ENCODE measurements around the gene CAMTA1. TPM values are rescaled to one million over a fixed set of nuclear protein-coding genes. Genes with fewer than 3 reads are reported as not detected.

CAMTA1 gene
- total RNA-seq, 1 donor from 2014 or later = 268 TPM

DNA sequence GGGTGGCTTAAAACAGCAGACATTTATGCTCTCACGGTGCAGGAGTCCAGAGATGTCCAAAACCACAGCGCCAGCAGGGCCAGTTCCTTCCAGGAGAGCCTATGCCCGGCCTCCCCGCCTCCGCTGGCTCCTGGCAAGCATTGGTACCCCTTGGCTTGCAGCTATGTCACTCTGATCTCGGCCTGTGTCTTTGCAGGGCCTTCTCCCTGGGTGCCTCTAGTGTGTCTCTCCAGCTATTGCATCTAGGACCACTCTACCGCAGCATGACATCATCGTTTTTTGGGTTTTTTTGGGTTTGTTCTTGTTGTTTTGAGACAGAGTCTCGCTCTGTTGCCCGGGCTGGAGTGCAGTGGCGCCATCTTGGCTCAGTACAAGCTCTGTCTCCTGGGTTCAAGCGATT is 788.2 kb downstream of the CAMTA1 start:
- Histone ChIP-seq H3K4me1 (no peaks in the 10 kb centered on the region), H3K4me3 (no peak overlapping the region), H3K36me3 (no peaks in the 10 kb centered on the region), H2AFZ (replicated peaks) (no peak overlapping the region), H3F3A (ENCODE audit: low read depth) (no peaks in the 10 kb centered on the region), H3K27me3 (no peaks in the 10 kb centered on the region), H3K27ac (no peak overlapping the region), H3K9ac (no peak overlapping the region), H3K4me2 (no peak overlapping the region), H3K79me2 (ENCODE audit: low read depth) (no peaks in the 10 kb centered on the region), H3K9me3 (ENCODE audit: low read depth) (no peaks in the 10 kb centered on the region), H4K20me1 (ENCODE audit: low read depth) (no peaks in the 10 kb centered on the region)
- Mint-ChIP-seq H3K4me1 (peaks cover 3% of the 10 kb centered on the region), H3K9me3 (no peaks in the 10 kb centered on the region), H3K36me3 (no peaks in the 10 kb centered on the region), H3K4me3 (no peak overlapping the region), H3K27me3 (ENCODE audit: insufficient read depth, low read depth) (no peaks in the 10 kb centered on the region), H3K27ac (no peak overlapping the region)
- TF ChIP-seq EZH2phosphoT487 (IDR thresholded peaks at IDR 0.05) (no peak), EZH2 (IDR thresholded peaks at IDR 0.05) (no peak)
- TF ChIP-seq, protein P1, sequence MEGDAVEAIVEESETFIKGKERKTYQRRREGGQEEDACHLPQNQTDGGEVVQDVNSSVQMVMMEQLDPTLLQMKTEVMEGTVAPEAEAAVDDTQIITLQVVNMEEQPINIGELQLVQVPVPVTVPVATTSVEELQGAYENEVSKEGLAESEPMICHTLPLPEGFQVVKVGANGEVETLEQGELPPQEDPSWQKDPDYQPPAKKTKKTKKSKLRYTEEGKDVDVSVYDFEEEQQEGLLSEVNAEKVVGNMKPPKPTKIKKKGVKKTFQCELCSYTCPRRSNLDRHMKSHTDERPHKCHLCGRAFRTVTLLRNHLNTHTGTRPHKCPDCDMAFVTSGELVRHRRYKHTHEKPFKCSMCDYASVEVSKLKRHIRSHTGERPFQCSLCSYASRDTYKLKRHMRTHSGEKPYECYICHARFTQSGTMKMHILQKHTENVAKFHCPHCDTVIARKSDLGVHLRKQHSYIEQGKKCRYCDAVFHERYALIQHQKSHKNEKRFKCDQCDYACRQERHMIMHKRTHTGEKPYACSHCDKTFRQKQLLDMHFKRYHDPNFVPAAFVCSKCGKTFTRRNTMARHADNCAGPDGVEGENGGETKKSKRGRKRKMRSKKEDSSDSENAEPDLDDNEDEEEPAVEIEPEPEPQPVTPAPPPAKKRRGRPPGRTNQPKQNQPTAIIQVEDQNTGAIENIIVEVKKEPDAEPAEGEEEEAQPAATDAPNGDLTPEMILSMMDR (IDR thresholded peaks at IDR 0.05) = no peak
- DNase-seq (ENCODE audit: low spot score) = no peak

DNA sequence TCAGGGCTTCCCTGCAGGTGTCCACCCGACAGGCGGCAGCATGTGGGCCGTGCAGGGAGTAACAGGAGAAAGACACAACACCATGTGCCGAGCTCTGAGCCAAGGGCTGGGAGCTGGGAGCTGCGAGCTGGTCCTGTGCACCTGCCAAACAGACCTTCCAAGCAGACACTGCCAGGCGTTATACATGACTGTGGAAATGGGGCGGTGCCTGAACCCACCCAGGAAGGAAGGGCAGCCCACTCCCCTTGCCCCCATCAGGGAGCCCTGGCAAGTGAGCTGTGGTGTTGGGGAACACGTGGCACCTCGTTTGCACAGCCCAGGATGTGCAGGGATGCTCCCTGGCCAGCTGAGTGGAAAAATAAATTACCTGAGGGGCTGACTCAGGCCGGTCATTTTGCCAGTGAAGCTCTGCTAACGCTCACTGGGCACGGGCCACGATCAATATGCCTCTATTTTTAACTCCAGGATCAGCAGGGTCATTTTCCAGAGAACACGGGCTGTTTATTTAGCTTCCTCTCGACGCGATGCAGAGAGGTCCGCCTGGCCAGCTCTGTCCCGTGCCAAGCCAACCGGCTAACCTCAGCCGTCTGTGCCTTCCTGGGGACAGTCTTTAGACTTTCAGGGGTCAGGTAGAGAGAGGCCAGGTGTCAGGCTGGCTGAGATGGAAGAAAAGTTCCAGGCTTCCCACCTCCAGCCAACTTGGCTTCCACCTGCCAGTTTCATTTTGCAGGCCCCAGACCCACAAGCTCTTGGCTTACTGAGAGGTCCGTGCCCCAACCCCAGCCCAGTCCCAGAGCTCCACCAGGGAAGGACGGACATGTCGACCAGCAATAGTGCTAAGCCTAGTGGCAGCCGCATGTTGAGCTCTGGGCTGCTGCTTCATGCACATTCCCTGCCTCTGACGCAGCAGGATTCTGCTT is 789.1 kb downstream of the CAMTA1 start:
- Mint-ChIP-seq H3K9me3 (no peaks in the 10 kb centered on the region), H3K36me3 (no peaks in the 10 kb centered on the region), H3K27me3 (ENCODE audit: insufficient read depth, low read depth) (no peaks in the 10 kb centered on the region), H3K4me3 (no peak overlapping the region), H3K27ac (no peak overlapping the region), H3K4me1 (peaks cover 3% of the 10 kb centered on the region)
- Histone ChIP-seq H3K4me1 (no peaks in the 10 kb centered on the region), H3K9ac (no peak overlapping the region), H3K9me3 (ENCODE audit: low read depth) (no peaks in the 10 kb centered on the region), H3K4me3 (no peak overlapping the region), H3F3A (ENCODE audit: low read depth) (no peaks in the 10 kb centered on the region), H4K20me1 (ENCODE audit: low read depth) (no peaks in the 10 kb centered on the region), H3K79me2 (ENCODE audit: low read depth) (no peaks in the 10 kb centered on the region), H3K27me3 (no peaks in the 10 kb centered on the region), H3K27ac (no peak overlapping the region), H2AFZ (replicated peaks) (no peak overlapping the region), H3K36me3 (no peaks in the 10 kb centered on the region), H3K4me2 (no peak overlapping the region)
- no peak for TF ChIP-seq EZH2phosphoT487 (IDR thresholded peaks at IDR 0.05)
- TF ChIP-seq, protein P1 (IDR thresholded peaks at IDR 0.05) = no peak
- TF ChIP-seq EZH2 (IDR thresholded peaks at IDR 0.05) = no peak
- DNase-seq (ENCODE audit: low spot score) = no peak

- TF ChIP-seq EZH2 (IDR thresholded peaks at IDR 0.05) (no peak), EZH2phosphoT487 (IDR thresholded peaks at IDR 0.05) (no peak)
- TF ChIP-seq, protein P1 (IDR thresholded peaks at IDR 0.05) = no peak
- Histone ChIP-seq H3K4me3 (no peak overlapping the region), H3K4me2 (no peak overlapping the region), H3K36me3 (no peaks in the 10 kb centered on the region), H3K4me1 (no peaks in the 10 kb centered on the region), H4K20me1 (ENCODE audit: low read depth) (no peaks in the 10 kb centered on the region), H3K9me3 (ENCODE audit: low read depth) (no peaks in the 10 kb centered on the region), H3K27ac (no peak overlapping the region), H3K27me3 (no peaks in the 10 kb centered on the region), H3K9ac (no peak overlapping the region), H3K79me2 (ENCODE audit: low read depth) (no peaks in the 10 kb centered on the region), H3F3A (ENCODE audit: low read depth) (no peaks in the 10 kb centered on the region), H2AFZ (replicated peaks) (no peak overlapping the region)
- no peaks in the 10 kb centered on the region for H3K27me3 Mint-ChIP-seq (ENCODE audit: insufficient read depth, low read depth)
- H3K9me3 Mint-ChIP-seq = no peaks in the 10 kb centered on the region
- no peak for DNase-seq (ENCODE audit: low spot score)
- peaks cover 3% of the 10 kb centered on the region for H3K4me1 Mint-ChIP-seq
- no peak overlapping the region for H3K4me3 Mint-ChIP-seq
- no peaks in the 10 kb centered on the region for H3K36me3 Mint-ChIP-seq
- H3K27ac Mint-ChIP-seq = no peak overlapping the region
Observed at GRCh38 chr1:7575041-7575400, 789.8 kb downstream of the CAMTA1 start.

All from neural progenitor cell (in vitro differentiated cells).